Pancreas (tissue), 10 donors: ENCODE data around the gene USF2. TPM values are rescaled to one million over a fixed set of nuclear protein-coding genes. Genes with fewer than 3 reads are reported as not detected.

Source experiments
- ATAC-seq, 4 donors: fragments of 200-7000 bp; cut with Tn5 transposase; one replicate each; pipeline versions ENCODE4 v1.8.0 to v1.9.1; 2020; ENCODE audit warnings: mild to moderate bottlenecking in 4 of 4, moderate library complexity in 4 of 4
- DNase-seq, 6 donors: peaks; one replicate each; pipeline ENCODE4 v3.0.0-alpha.2; 2020
- FAIRE-seq: peaks from 2 replicates; lab custom pipeline; 2012; peaks lifted over from hg19 to GRCh38; lab: Jason Lieb, UNC
- H3K27ac ChIP-seq, 4 donors: fragments of 200-600 bp; sonication (generic); 1 replicate in 3 of 4; 2 replicates in 1 of 4; pipeline versions ENCODE4 v1.5.0 to v1.8.0; 2020
- H3K27me3 ChIP-seq, 4 donors: fragments of 200-600 bp; one replicate each; pipeline ENCODE4 v1.8.0; 2021
- H3K36me3 ChIP-seq, 3 donors: fragments of 200-600 bp; sonication (generic) in 1 of 3; one replicate each; pipeline versions ENCODE4 v1.5.0 to v1.8.0; 2020 to 2021
- H3K4me1 ChIP-seq, 3 donors: fragments of 200-600 bp; one replicate each; pipeline ENCODE4 v1.8.0; 2021
- H3K4me3 ChIP-seq, 4 donors: fragments of 200-600 bp; sonication (generic) in 2 of 4; one replicate each; pipeline versions ENCODE4 v1.5.0 to v1.8.0; 2020 to 2021
- H3K9me3 ChIP-seq, 4 donors: fragments of 200-600 bp; one replicate each; pipeline ENCODE4 v1.8.0; 2021
- CTCF ChIP-seq, 4 donors: fragments of 200-600 bp; sonication (generic) in 3 of 4; IDR thresholded peaks; one replicate each; pipeline versions ENCODE4 v1.5.0 to v1.8.0; 2021; ENCODE audit warnings: antibody characterized with exemption in 4 of 4
- WGBS, 2 donors: extraction: QIAGEN DNeasy Blood & Tissue Kit; methylation state at CpG; one replicate each; pipeline ENCODE4 v1.1.7; 2013; 5-methylcytosine and 5-hydroxymethylcytosine counted together
- intact Hi-C, 3 donors: fragments of 100-400 bp; cut with DNase I; formaldehyde crosslinking; loops; one replicate each; pipeline versions ENCODE4 v1.11.1 to v1.14.2; 2022
- polyA plus RNA-seq, 2 donors: library from polyadenylated mRNA; stranded (reverse); fragments of 200-250 nt; gene quantifications; one replicate each; pipeline ENCODE4 v1.2.3, GENCODE V29; 2013
- total RNA-seq, 6 donors: library from RNA; stranded (reverse); fragmentation: NEBNext Ultra II Directional in 4 of 6; extraction: Animal tissue kit (Norgen Biotek cat#: 25700) in 4 of 6; gene quantifications; one replicate each; pipeline versions ENCODE4 v1.2.1 to v1.2.4, GENCODE V29; 2021 to 2023
- donor health status: healthy with polysubstance abuse.
- donor health status: DM: no; HTN: no; CAD: no; lungs with moderate emphysema.
- donor health status: DM: no; HTN: no; CAD: no.
- donor health status: control.
- donor health status: control.
- donor health status: Bipolar disorder and iron deficiency.
- donor health status: DM: yes; HTN: yes; CAD: no.
- donor health status: DM: no; HTN: no; CAD: no.
- donor health status: DM: no; HTN: no; CAD: no.
- donor health status: DM: yes; HTN: yes; CAD: no.

The USF2 gene
- total and polyA plus RNA-seq, 8 donors = 46.4 to 112 (median 60.6) TPM

- DNase-seq = no peak
- Histone ChIP-seq H3K4me3 (no peak overlapping the region), H3K4me1 (peaks cover 3 to 7% (median 6%) of the 10 kb centered on the region in 3 donors), H3K9me3 (no peaks in the 10 kb centered on the region), H3K36me3 (peaks cover 0 to 45% (median 12%) of the 10 kb centered on the region in 3 donors), H3K27ac (no peak overlapping the region), H3K27me3 (no peaks in the 10 kb centered on the region)
- WGBS, 2 donors = 83 to 89% methylated on average over 10 of the region's 10 CpGs
- intact Hi-C loops = no loop called here
- TF ChIP-seq CTCF (IDR thresholded peaks at IDR 0.05) = no peak
- FAIRE-seq = no peak
- ATAC-seq = no peak
These were observed 4.3 kb downstream of the USF2 start for GRCh38 chr19:35272954-35273649.

GRCh38 chr19:35273686-35274259, 5.0 kb downstream of the USF2 start:
- Histone ChIP-seq H3K27ac (no peak overlapping the region), H3K27me3 (no peaks in the 10 kb centered on the region), H3K4me1 (peaks cover 3 to 7% (median 6%) of the 10 kb centered on the region in 3 donors), H3K9me3 (no peaks in the 10 kb centered on the region), H3K36me3 (peaks cover 0 to 51% (median 12%) of the 10 kb centered on the region in 3 donors), H3K4me3 (no peak overlapping the region)
- no peak for TF ChIP-seq CTCF (IDR thresholded peaks at IDR 0.05)
- 74 to 79% methylated on average over 14 of the region's 14 CpGs for whole genome bisulfite sequencing, 2 donors
- intact Hi-C loops = no loop called here
- FAIRE-seq (no peak), DNase-seq (no peak), ATAC-seq (no peak)

DNA sequence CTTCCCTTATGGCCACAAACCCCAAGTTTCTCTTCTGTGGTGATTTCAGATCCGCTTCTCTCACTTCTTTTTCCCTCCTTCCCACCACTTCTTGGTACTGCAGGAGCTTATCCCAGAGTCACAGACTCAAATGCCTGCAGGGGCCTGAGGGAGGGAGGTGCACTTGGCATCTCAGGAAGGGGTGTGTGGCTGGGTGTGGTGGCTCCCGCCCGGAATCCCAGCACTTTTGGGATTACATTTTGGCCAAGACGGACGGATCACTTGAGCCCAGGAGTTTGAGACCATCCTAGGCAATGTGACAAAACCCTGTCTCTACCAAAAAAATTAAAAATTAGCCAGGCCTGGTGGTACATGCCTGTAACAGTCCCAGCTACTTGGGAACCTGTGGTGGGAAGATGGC, 5.6 kb downstream of the USF2 start:
- no peak for DNase-seq
- Histone ChIP-seq H3K4me3 (no peak overlapping the region), H3K27me3 (no peaks in the 10 kb centered on the region), H3K9me3 (no peaks in the 10 kb centered on the region), H3K4me1 (peaks cover 3 to 7% (median 6%) of the 10 kb centered on the region in 3 donors), H3K27ac (no peak overlapping the region), H3K36me3 (peaks cover 0 to 57% (median 16%) of the 10 kb centered on the region in 3 donors)
- ATAC-seq = no peak
- intact Hi-C loops = no loop called here
- 88 to 94% methylated on average over 5 of the region's 5 CpGs for WGBS, 2 donors
- FAIRE-seq = no peak
- no peak for TF ChIP-seq CTCF (IDR thresholded peaks at IDR 0.05)

DNA sequence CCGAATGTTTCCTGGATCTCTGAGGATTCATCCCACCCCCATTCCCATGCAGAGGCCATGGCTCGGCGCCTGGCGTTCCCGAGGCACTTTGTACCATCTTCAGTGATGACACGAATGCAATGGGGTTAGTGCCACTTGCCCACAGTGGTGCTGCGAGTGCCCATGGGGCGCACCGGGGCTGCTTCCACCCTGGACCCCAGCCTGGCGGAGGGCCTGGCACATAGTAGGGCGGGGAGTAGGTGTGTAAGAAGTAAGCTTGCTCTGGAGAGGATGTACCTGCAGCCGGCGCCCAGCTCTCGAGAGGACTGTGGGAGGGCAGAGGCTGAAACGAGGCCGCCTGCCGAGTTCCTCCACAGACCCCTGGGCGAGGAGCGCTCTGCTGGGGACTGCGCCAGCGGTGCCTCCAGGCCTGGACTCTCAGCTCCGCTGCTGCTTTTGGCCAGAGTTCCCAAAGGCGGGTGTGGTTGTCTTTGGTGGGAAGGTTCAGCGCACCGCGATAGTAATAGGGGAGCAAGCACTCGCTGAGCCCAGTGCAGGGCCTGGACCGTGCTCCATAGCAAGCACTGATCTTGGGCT, 8.0 kb downstream of the USF2 start:
- Histone ChIP-seq H3K4me1 (peaks cover 0 to 10% (median 0%) of the 10 kb centered on the region in 3 donors), H3K27me3 (no peaks in the 10 kb centered on the region), H3K27ac (no peak overlapping the region), H3K4me3 (no peak overlapping the region), H3K36me3 (peaks cover 0 to 43% (median 8%) of the 10 kb centered on the region in 3 donors), H3K9me3 (no peaks in the 10 kb centered on the region)
- WGBS, 2 donors = 93 to 97% methylated on average over 28 of the region's 28 CpGs
- DNase-seq = peak in 1 of 6 donors; percentile 28
- no peak for TF ChIP-seq CTCF (IDR thresholded peaks at IDR 0.05)
- intact Hi-C loops = no loop called here
- FAIRE-seq = no peak
- no peak for ATAC-seq
